Stimulated activated CD8-positive, alpha-beta memory T cell treated with anti-CD3 and anti-CD28 coated beads, Interleukin-7, amount 100 ng/mL, for 48 hours (primary cell): Measurements from ENCODE around the gene PDAP1.
"Not testable (repeated sequence)": the region's sequence is repeated elsewhere in the genome, so short reads cannot be mapped to it uniquely, and the experiment has no call there.

Experiments
- DNase-seq, 2 donors: peaks; one replicate each; pipeline ENCODE4 v3.0.0-alpha.2; 2020; ENCODE audit warnings: low read depth in 1 of 2; ENCODE audit errors: extremely low read depth in 1 of 2

The PDAP1 gene

GRCh38 chr7:99357701-99358490, 50.5 kb downstream of the PDAP1 start:
- no peak for DNase-seq

- no peak for DNase-seq
These were observed 53.3 kb downstream of the PDAP1 start for GRCh38 chr7:99355098-99355497.

DNA sequence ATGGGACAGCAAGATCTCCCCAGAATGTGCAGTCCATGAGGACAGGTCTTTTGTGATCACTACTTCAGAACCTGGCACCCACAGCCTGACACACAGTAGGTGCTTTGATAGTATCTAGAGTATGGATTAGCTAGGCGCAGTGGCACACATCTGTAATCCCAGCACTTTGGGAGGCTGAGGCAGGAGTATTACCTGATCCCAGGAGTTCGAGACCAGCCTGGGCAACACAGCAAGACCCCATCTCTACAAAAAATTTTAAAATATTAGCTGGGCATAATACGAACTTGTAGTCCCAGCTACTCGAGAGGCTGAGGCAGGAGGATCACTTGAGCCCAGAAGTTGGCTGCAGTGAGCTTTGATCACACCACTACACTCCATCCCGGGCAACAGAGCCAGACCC, 56.1 kb downstream of the PDAP1 start:
- no peak for DNase-seq

DNA sequence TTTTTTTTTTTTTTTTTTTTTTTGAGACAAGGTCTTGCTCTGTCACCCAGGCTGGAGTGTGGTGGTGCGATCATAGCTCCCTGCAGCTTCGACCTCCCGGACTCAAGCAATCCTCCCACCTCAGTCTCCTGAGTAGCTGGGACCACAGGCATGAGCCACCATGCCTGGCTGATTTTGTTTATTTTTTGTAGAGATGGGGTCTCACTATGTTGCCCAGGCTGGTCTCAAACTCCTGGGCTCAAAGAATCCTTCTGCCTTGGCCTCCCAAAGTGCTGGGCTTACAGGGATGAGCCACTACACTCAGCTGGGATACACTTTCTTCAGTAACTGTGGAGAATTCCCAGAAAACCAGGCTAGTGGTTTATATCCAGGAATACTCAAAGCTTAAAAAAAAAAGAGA, 57.8 kb downstream of the PDAP1 start:
- DNase-seq: not testable (repeated sequence)
